H1 (cell line): Measurements from ENCODE around the gene SPATA13. TPM values are rescaled to one million over a fixed set of nuclear protein-coding genes. Genes with fewer than 3 reads are reported as not detected.

Source experiments
- CTCF ChIA-PET: fragments of 300-600 bp; sonication (Branson Sonifier 250); formaldehyde crosslinking; loops from one replicate; lab custom pipeline; 2021; ENCODE audit not compliant: partially characterized antibody; lab: Charles Lee
- POLR2A ChIA-PET: fragments of 300-600 bp; sonication (Branson Sonifier 250); formaldehyde crosslinking; loops from one replicate; lab custom pipeline; 2021; ENCODE audit warnings: inconsistent platforms; ENCODE audit not compliant: partially characterized antibody; lab: Charles Lee
- DNase-seq, 2 experiments: peaks; one replicate each; pipeline versions ENCODE4 v3.0.0 to v3.0.0-alpha.2; 2010 to 2022; ENCODE audit warnings: low spot score in 2 of 2, low read depth in 1 of 2, mixed read lengths in 1 of 2
- FAIRE-seq: peaks from 2 replicates; lab custom pipeline; 2011; peaks lifted over from hg19 to GRCh38; lab: Jason Lieb, UNC
- H2AFZ ChIP-seq: 2 replicates; pipeline ENCODE4 v1.8.1; 2012; ENCODE audit warnings: low read length, inconsistent platforms
- H2AK5ac ChIP-seq: 2 replicates; pipeline ENCODE4 v1.6.1; 2013; ENCODE audit warnings: low read depth, low read length
- H2BK120ac ChIP-seq: replicated peaks from 2 replicates; pipeline ENCODE3; 2013; ENCODE audit warnings: low read depth, low read length, inconsistent platforms
- H2BK12ac ChIP-seq: 2 replicates; pipeline ENCODE4 v1.6.1; 2013; ENCODE audit warnings: low read depth, low read length
- H2BK15ac ChIP-seq: 2 replicates; pipeline ENCODE4 v1.6.1; 2013; ENCODE audit warnings: low read length
- H2BK20ac ChIP-seq: 2 replicates; pipeline ENCODE4 v1.6.1; 2013; ENCODE audit warnings: low read length
- H2BK5ac ChIP-seq: 2 replicates; pipeline ENCODE4 v1.6.1; 2013; ENCODE audit warnings: low read depth, low read length
- H3K14ac ChIP-seq: 2 replicates; pipeline ENCODE4 v1.6.1; 2013; ENCODE audit warnings: inconsistent platforms; ENCODE audit not compliant: insufficient read length
- H3K18ac ChIP-seq: 2 replicates; pipeline ENCODE4 v1.6.1; 2013; ENCODE audit warnings: low read length; ENCODE audit errors: extremely low read depth
- H3K23ac ChIP-seq: 2 replicates; pipeline ENCODE4 v1.6.1; 2013; ENCODE audit warnings: inconsistent platforms; ENCODE audit not compliant: insufficient read length
- H3K23me2 ChIP-seq: 2 replicates; pipeline ENCODE4 v1.6.1; 2013; ENCODE audit warnings: low read depth, low read length
- H3K27ac ChIP-seq: 2 replicates; pipeline ENCODE4 v1.6.1; 2011; ENCODE audit warnings: low read depth, low read length, inconsistent platforms
- H3K27me3 ChIP-seq, 4 experiments: replicated peaks in 1 of 4; 1 replicate in 1 of 4; 2 replicates in 3 of 4; pipeline versions ENCODE4 v1.6.1 to v1.8.1; 2011 to 2013; ENCODE audit warnings: low read length in 3 of 4, mild to moderate bottlenecking in 3 of 4, inconsistent platforms in 2 of 4, mixed read lengths in 2 of 4, moderate library complexity in 1 of 4; ENCODE audit not compliant: control insufficient read depth in 3 of 4, insufficient read depth in 3 of 4; ENCODE audit errors: extremely low read depth in 1 of 4
- H3K36me3 ChIP-seq, 4 experiments: 2 replicates each; pipeline versions ENCODE4 v1.6.1 to v1.8.1; 2011 to 2013; ENCODE audit warnings: mild to moderate bottlenecking in 4 of 4, low read length in 3 of 4, moderate library complexity in 2 of 4, control low read depth in 1 of 4, inconsistent platforms in 1 of 4; ENCODE audit not compliant: insufficient read depth in 4 of 4, control insufficient read depth in 2 of 4
- H3K4ac ChIP-seq: replicated peaks from 2 replicates; pipeline ENCODE3; 2013; ENCODE audit warnings: low read length, low read depth, mixed read lengths, inconsistent platforms; ENCODE audit not compliant: insufficient read length
- H3K4me1 ChIP-seq, 4 experiments: replicated peaks in 1 of 4; 1 replicate in 1 of 4; 2 replicates in 3 of 4; pipeline versions ENCODE4 v1.6.1 to v1.8.1; 2011 to 2013; ENCODE audit warnings: low read length in 3 of 4, inconsistent platforms in 2 of 4, mixed read lengths in 1 of 4; ENCODE audit not compliant: insufficient read depth in 4 of 4, control insufficient read depth in 3 of 4
- H3K4me2 ChIP-seq, 2 experiments: 2 replicates each; pipeline versions ENCODE4 v1.6.1 to v1.8.1; 2011 to 2013; ENCODE audit warnings: low read depth in 2 of 2, low read length in 2 of 2, control low read depth in 1 of 2, inconsistent platforms in 1 of 2, mild to moderate bottlenecking in 1 of 2; ENCODE audit not compliant: insufficient read depth in 1 of 2
- H3K4me3 ChIP-seq, 4 experiments: fragments of 200-600, 300-600 bp in 1 of 4; sonication (generic), shearing (Covaris generic), sonication (Bioruptor Twin) in 1 of 4; 2 replicates each; pipeline versions ENCODE4 v1.5.1 to v1.8.1; 2011 to 2016; ENCODE audit warnings: low read length in 4 of 4, low read depth in 3 of 4, control low read depth in 2 of 4, inconsistent platforms in 2 of 4, mild to moderate bottlenecking in 2 of 4, mixed read lengths in 1 of 4, moderate library complexity in 1 of 4; ENCODE audit not compliant: insufficient read depth in 2 of 4; ENCODE audit errors: extremely low read depth in 1 of 4
- H3K56ac ChIP-seq: replicated peaks from 2 replicates; pipeline ENCODE3; 2013; ENCODE audit warnings: low read depth, mild to moderate bottlenecking, mixed read lengths, low read length, inconsistent platforms; ENCODE audit not compliant: insufficient read length
- H3K79me1 ChIP-seq: 2 replicates; pipeline ENCODE4 v1.6.1; 2013; ENCODE audit warnings: low read depth, low read length, control low read depth
- H3K79me2 ChIP-seq, 2 experiments: 2 replicates each; pipeline versions ENCODE4 v1.6.1 to v1.8.1; 2012 to 2013; ENCODE audit warnings: low read length in 2 of 2, mild to moderate bottlenecking in 2 of 2, inconsistent platforms in 1 of 2; ENCODE audit not compliant: insufficient read depth in 2 of 2, control insufficient read depth in 1 of 2
- H3K9ac ChIP-seq, 4 experiments: replicated peaks in 1 of 4; 1 replicate in 1 of 4; 2 replicates in 3 of 4; pipeline versions ENCODE4 v1.6.1 to v1.8.1; 2011 to 2013; ENCODE audit warnings: low read depth in 3 of 4, low read length in 3 of 4, control low read depth in 2 of 4, mild to moderate bottlenecking in 2 of 4, moderate library complexity in 2 of 4, inconsistent platforms in 1 of 4; ENCODE audit errors: extremely low read depth in 1 of 4
- H3K9me3 ChIP-seq, 2 experiments: 2 replicates each; pipeline versions ENCODE4 v1.6.1 to v1.8.1; 2012 to 2013; ENCODE audit warnings: mild to moderate bottlenecking in 2 of 2, moderate library complexity in 2 of 2, control low read depth in 1 of 2, inconsistent platforms in 1 of 2, low read depth in 1 of 2, low read length in 1 of 2, mixed read lengths in 1 of 2; ENCODE audit not compliant: insufficient read depth in 2 of 2
- H4K20me1 ChIP-seq, 2 experiments: replicated peaks in 1 of 2; 2 replicates each; pipeline versions ENCODE3 to v1.8.1; 2011 to 2013; ENCODE audit warnings: inconsistent platforms in 2 of 2, low read length in 2 of 2, mild to moderate bottlenecking in 1 of 2; ENCODE audit not compliant: insufficient read depth in 2 of 2, control insufficient read depth in 1 of 2
- H4K5ac ChIP-seq: 2 replicates; pipeline ENCODE4 v1.6.1; 2013; ENCODE audit warnings: low read length, low read depth, mixed read lengths, inconsistent platforms; ENCODE audit not compliant: insufficient read length
- H4K8ac ChIP-seq: 2 replicates; pipeline ENCODE4 v1.8.0; 2013; ENCODE audit warnings: mild to moderate bottlenecking, moderate library complexity, low read length, inconsistent platforms; ENCODE audit not compliant: insufficient read depth; ENCODE audit errors: extremely low read depth
- H4K91ac ChIP-seq: replicated peaks from 2 replicates; pipeline ENCODE3; 2013; ENCODE audit warnings: low read length, mixed read lengths, inconsistent platforms; ENCODE audit not compliant: insufficient read length
- BACH1 ChIP-seq: IDR thresholded peaks from 2 replicates; pipeline ENCODE4 v1.6.1; 2012; ENCODE audit warnings: low read length, improper control_type of control experiment
- BCL11A ChIP-seq, 2 experiments: IDR thresholded peaks; one replicate each; pipeline ENCODE4 v1.6.1; 2011; ENCODE audit warnings: low read depth in 2 of 2, low read length in 2 of 2, mild to moderate bottlenecking in 2 of 2
- BRCA1 ChIP-seq: IDR thresholded peaks from 2 replicates; pipeline ENCODE4 v1.6.1; 2012; ENCODE audit warnings: low read depth, low read length, improper control_type of control experiment
- CHD1 ChIP-seq: IDR thresholded peaks from 2 replicates; pipeline ENCODE4 v1.6.1; 2012; ENCODE audit warnings: low read depth, low read length, improper control_type of control experiment
- CHD2 ChIP-seq: IDR thresholded peaks from 2 replicates; pipeline ENCODE4 v1.6.1; 2012; ENCODE audit warnings: low read length, improper control_type of control experiment
- GTF2F1 ChIP-seq: IDR thresholded peaks from 2 replicates; pipeline ENCODE4 v1.6.1; 2012; ENCODE audit warnings: low read depth, low read length, improper control_type of control experiment, borderline replicate concordance
- HDAC2 ChIP-seq, 2 experiments: fragments of 300-600 bp in 1 of 2; sonication (generic) in 1 of 2; IDR thresholded peaks; 2 replicates each; pipeline ENCODE4 v1.6.1; 2011 to 2012; ENCODE audit warnings: low read depth in 2 of 2, low read length in 2 of 2, mild to moderate bottlenecking in 2 of 2, moderate library complexity in 2 of 2, borderline replicate concordance in 1 of 2, inconsistent platforms in 1 of 2
- KDM1A ChIP-seq: fragments of 200-600, 300-600 bp; sonication (generic); IDR thresholded peaks from 2 replicates; pipeline ENCODE4 v1.7.1; 2016; ENCODE audit warnings: mild to moderate bottlenecking, low read length, borderline replicate concordance
- KDM4A ChIP-seq: IDR thresholded peaks from one replicate; pipeline ENCODE4 v1.7.1; 2012; ENCODE audit warnings: low read depth, mild to moderate bottlenecking, moderate library complexity, low read length, inconsistent platforms; ENCODE audit not compliant: severe bottlenecking
- SP4 ChIP-seq: IDR thresholded peaks from 2 replicates; pipeline ENCODE4 v1.6.1; 2012; ENCODE audit warnings: low read length, inconsistent platforms
- SUZ12 ChIP-seq: fragments of 200-600 bp; sonication (generic); IDR thresholded peaks from 2 replicates; pipeline ENCODE4 v1.6.1; 2012; ENCODE audit warnings: mild to moderate bottlenecking, inconsistent platforms, low read length, moderate library complexity, mixed read lengths
- TAF1 ChIP-seq: IDR thresholded peaks from 2 replicates; pipeline ENCODE4 v1.6.1; 2011; ENCODE audit warnings: mild to moderate bottlenecking, low read depth, low read length
- TEAD4 ChIP-seq: IDR thresholded peaks from 2 replicates; pipeline ENCODE4 v1.6.1; 2012; ENCODE audit warnings: low read depth, low read length, inconsistent platforms, mixed read lengths
- WGBS, 2 experiments: shearing (Covaris generic) in 1 of 2; methylation state at CpG; one replicate each; pipeline versions ENCODE4 v1.1.6 to v1.1.7; 2013 to 2015; ENCODE audit warnings: low lambda C conversion rate in 2 of 2, mixed read lengths in 2 of 2, inconsistent platforms in 1 of 2, low coverage in 1 of 2, missing lambda C conversion rate in 1 of 2; ENCODE audit not compliant: insufficient replicate concordance in 2 of 2, insufficient coverage in 1 of 2, insufficient read length in 1 of 2; ENCODE audit errors: extremely low coverage in 1 of 2, missing lambda C conversion rate in 1 of 2; 5-methylcytosine and 5-hydroxymethylcytosine counted together
- polyA plus RNA-seq, 7 experiments: library from polyadenylated mRNA; depleted of rRNA in 3 of 7; stranded (reverse) in 5 of 7; unstranded in 2 of 7; fragments of >200 nt in 5 of 7; fragments of 200-250 nt in 2 of 7; gene quantifications; 1 replicate in 5 of 7; 2 replicates in 1 of 7; 4 replicates in 1 of 7; pipeline versions ENCODE4 v1.2.1 to v1.2.3, GENCODE V29; 2011 to 2013; ENCODE audit warnings: missing spikeins in 2 of 7, mixed read lengths in 2 of 7
- total RNA-seq: library from RNA; stranded (reverse); fragmentation: NEBNext Ultra II Directional; extraction: Animal tissue kit (Norgen Biotek cat#: 25700); gene quantifications from 2 replicates; pipeline ENCODE4 v1.2.1, GENCODE V29; 2021
- TF ChIP-seq, protein P1 (sequence below): IDR thresholded peaks from 2 replicates; pipeline ENCODE4 v1.6.1; 2011; ENCODE audit warnings: low read length, improper control_type of control experiment

Gene SPATA13
- total and polyA plus RNA-seq, 2 of the 8 experiments (the other 6 are each of a cell fraction or from before 2014, with no cell fraction given) = 12.6 to 30.9 TPM

DNA sequence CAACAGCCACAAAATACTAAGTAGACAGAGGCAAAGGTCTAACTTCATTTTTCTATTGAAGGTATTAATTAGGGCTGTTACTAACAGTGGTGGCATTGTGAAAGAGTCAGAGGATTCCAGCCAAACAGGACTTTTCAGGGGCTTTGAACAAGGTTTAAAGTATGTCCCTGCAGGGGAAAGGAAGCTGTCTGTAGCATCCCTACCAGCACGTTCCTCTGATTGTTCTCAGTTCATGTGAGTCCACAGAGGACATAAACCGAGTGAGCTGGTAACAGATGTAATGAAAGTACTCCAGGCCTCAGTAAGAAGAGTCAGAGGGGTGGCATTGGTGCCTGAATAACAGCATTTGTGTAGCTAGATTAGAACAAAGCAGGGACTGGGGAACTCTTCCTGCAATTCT, 15.3 kb upstream of the SPATA13 start:
- Histone ChIP-seq H2AFZ (no peak overlapping the region), H2BK15ac (no peak overlapping the region), H4K20me1 (no peaks in the 10 kb centered on the region), H3K27me3 (no peaks in the 10 kb centered on the region; a peak in 1 of 7 replicates), H3K4ac (no peak overlapping the region), H2BK120ac (no peak overlapping the region), H3K79me1 (no peaks in the 10 kb centered on the region), H3K9ac (no peak overlapping the region), H3K9me3 (no peaks in the 10 kb centered on the region), H3K4me2 (no peak overlapping the region), H3K18ac (no peak overlapping the region), H2AK5ac (no peak overlapping the region), H4K5ac (no peak overlapping the region), H3K4me3 (no peak overlapping the region), H2BK12ac (no peak overlapping the region), H2BK5ac (no peak overlapping the region), H4K91ac (no peak overlapping the region), H3K36me3 (no peaks in the 10 kb centered on the region), H2BK20ac (no peak overlapping the region), H3K23ac (no peak overlapping the region), H3K79me2 (no peaks in the 10 kb centered on the region), H3K23me2 (no peaks in the 10 kb centered on the region), H4K8ac (no peak overlapping the region), H3K14ac (no peak overlapping the region), H3K56ac (no peak overlapping the region), H3K4me1 (peaks cover 0 to 11% (median 5%) of the 10 kb centered on the region in 4 experiments; a peak in 6 of 7 replicates), H3K27ac (no peak overlapping the region)
- ChIA-PET CTCF (interaction anchor here (0.6 to 1.9 kb wide), 6 partner anchors 12 to 124 kb away, joined by 3 to 8 read pairs (median 4); partner anchors contain the start of gene SPATA13), POLR2A (interaction anchor here (1.0 kb wide), 1 partner anchor 39 kb away, joined by 3 read pairs; no protein-coding TSS in a partner anchor)
- FAIRE-seq (no peak), DNase-seq (no peak)
- WGBS, 2 experiments = 64% methylated on average over 2 of the region's 2 CpGs; no CpG with 5 or more reads in 1 of the 2 experiments
- TF ChIP-seq SUZ12 = no peak
- TF ChIP-seq, protein P1, sequence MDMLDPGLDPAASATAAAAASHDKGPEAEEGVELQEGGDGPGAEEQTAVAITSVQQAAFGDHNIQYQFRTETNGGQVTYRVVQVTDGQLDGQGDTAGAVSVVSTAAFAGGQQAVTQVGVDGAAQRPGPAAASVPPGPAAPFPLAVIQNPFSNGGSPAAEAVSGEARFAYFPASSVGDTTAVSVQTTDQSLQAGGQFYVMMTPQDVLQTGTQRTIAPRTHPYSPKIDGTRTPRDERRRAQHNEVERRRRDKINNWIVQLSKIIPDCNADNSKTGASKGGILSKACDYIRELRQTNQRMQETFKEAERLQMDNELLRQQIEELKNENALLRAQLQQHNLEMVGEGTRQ = no peak
- TF ChIP-seq GTF2F1 = no peak
- no peak for TF ChIP-seq BRCA1
- no peak for TF ChIP-seq KDM4A
- no peak for TF ChIP-seq TEAD4
- no peak for TF ChIP-seq TAF1
- TF ChIP-seq CHD2 = no peak
- no peak for TF ChIP-seq KDM1A
- TF ChIP-seq BACH1 = no peak
- TF ChIP-seq BCL11A (IDR thresholded peaks at IDR 0.05; ENCODE audit: low read depth in 2 of 2, low read length in 2 of 2) = no peak
- TF ChIP-seq HDAC2 (IDR thresholded peaks at IDR 0.05; ENCODE audit: borderline replicate concordance in 1 of 2, low read depth in 2 of 2, low read length in 2 of 2) = no peak
- no peak for TF ChIP-seq SP4
- no peak for TF ChIP-seq CHD1
